ENCODE measurements around the gene EPS15. TPM values are rescaled to one million over a fixed set of nuclear protein-coding genes. Genes with fewer than 3 reads are reported as not detected.
A peak's percentile ranks its signal among the peaks of the same experiment; 100 is the strongest.
"Not testable (repeated sequence)": the region's sequence is repeated elsewhere in the genome, so short reads cannot be mapped to it uniquely, and the experiment has no call there.

The EPS15 gene
- total RNA-seq, 1 experiment from 2014 or later = 116 TPM

GRCh38 chr1:51410568-51411460 lies 108.3 kb downstream of the EPS15 start:
- Histone ChIP-seq H3K79me2 (ENCODE audit: low read length) (peaks cover 36% of the 10 kb centered on the region), H3K27ac (ENCODE audit: low read length) (peak overlapping the region; percentile 13; the same call in 1 of the 2 replicates), H3K9ac (ENCODE audit: low read length) (no peak overlapping the region), H3K27me3 (ENCODE audit: low read length) (no peaks in the 10 kb centered on the region), H3K4me2 (ENCODE audit: low read depth, low read length, poor library complexity, severe bottlenecking) (no peak overlapping the region), H3K9me2 (replicated peaks; ENCODE audit: insufficient read depth, low read length) (no peaks in the 10 kb centered on the region), H3K9me3 (ENCODE audit: low read length) (no peaks in the 10 kb centered on the region), H3K36me3 (ENCODE audit: insufficient read depth, low read length) (peaks cover 33% of the 10 kb centered on the region), H3K4me1 (ENCODE audit: low read length) (peaks cover 4% of the 10 kb centered on the region; the same call in 1 of the 2 replicates), H3K4me3 (ENCODE audit: low read length) (no peak overlapping the region), H4K20me1 (ENCODE audit: insufficient read depth, low read depth, low read length) (no peaks in the 10 kb centered on the region), H2AFZ (ENCODE audit: low read length) (no peak overlapping the region)
- no peak for DNase-seq

GRCh38 chr1:51409755-51410541 lies 109.1 kb downstream of the EPS15 start:
- not testable (repeated sequence) for H3K4me3 ChIP-seq (ENCODE audit: low read length); H3K27me3 ChIP-seq (ENCODE audit: low read length); H3K9me2 ChIP-seq (replicated peaks; ENCODE audit: insufficient read depth, low read length); H3K4me2 ChIP-seq (ENCODE audit: low read depth, low read length, poor library complexity, severe bottlenecking); H3K4me1 ChIP-seq (ENCODE audit: low read length); H3K9ac ChIP-seq (ENCODE audit: low read length); DNase-seq; H4K20me1 ChIP-seq (ENCODE audit: insufficient read depth, low read depth, low read length); H2AFZ ChIP-seq (ENCODE audit: low read length); H3K9me3 ChIP-seq (ENCODE audit: low read length); H3K27ac ChIP-seq (ENCODE audit: low read length)
- H3K79me2 ChIP-seq (ENCODE audit: low read length) = peaks cover 30% of the 10 kb centered on the region
- peaks cover 39% of the 10 kb centered on the region for H3K36me3 ChIP-seq (ENCODE audit: insufficient read depth, low read length)

GRCh38 chr1:51392241-51392640 lies 126.8 kb downstream of the EPS15 start:
- Histone ChIP-seq H3K36me3 (ENCODE audit: insufficient read depth, low read length) (peaks cover 53% of the 10 kb centered on the region), H2AFZ (ENCODE audit: low read length) (no peak overlapping the region), H3K27me3 (ENCODE audit: low read length) (no peaks in the 10 kb centered on the region)

GRCh38 chr1:51390641-51391040 lies 128.4 kb downstream of the EPS15 start:
- H3K9me3 ChIP-seq (ENCODE audit: low read length); H2AFZ ChIP-seq (ENCODE audit: low read length); H3K27me3 ChIP-seq (ENCODE audit: low read length); H3K4me1 ChIP-seq (ENCODE audit: low read length); H4K20me1 ChIP-seq (ENCODE audit: insufficient read depth, low read depth, low read length); H3K4me2 ChIP-seq (ENCODE audit: low read depth, low read length, poor library complexity, severe bottlenecking); H3K9me2 ChIP-seq (replicated peaks; ENCODE audit: insufficient read depth, low read length); H3K27ac ChIP-seq (ENCODE audit: low read length); H3K4me3 ChIP-seq (ENCODE audit: low read length); DNase-seq; H3K9ac ChIP-seq (ENCODE audit: low read length): not testable (repeated sequence)
- Histone ChIP-seq H3K79me2 (ENCODE audit: low read length) (peaks cover 19% of the 10 kb centered on the region), H3K36me3 (ENCODE audit: insufficient read depth, low read length) (peaks cover 48% of the 10 kb centered on the region)

More at GRCh38 chr1:51392241-51392640, 126.8 kb downstream of the EPS15 start:
- no peaks in the 10 kb centered on the region for H3K9me3 ChIP-seq (ENCODE audit: low read length)
- no peaks in the 10 kb centered on the region for H4K20me1 ChIP-seq (ENCODE audit: insufficient read depth, low read depth, low read length)
- H3K4me2 ChIP-seq (ENCODE audit: low read depth, low read length, poor library complexity, severe bottlenecking) = no peak overlapping the region
- H3K79me2 ChIP-seq (ENCODE audit: low read length) = peaks cover 15% of the 10 kb centered on the region
- H3K9me2 ChIP-seq (replicated peaks; ENCODE audit: insufficient read depth, low read length) = no peaks in the 10 kb centered on the region
- H3K4me3 ChIP-seq (ENCODE audit: low read length) = no peak overlapping the region
- no peaks in the 10 kb centered on the region for H3K4me1 ChIP-seq (ENCODE audit: low read length)
- H3K9ac ChIP-seq (ENCODE audit: low read length) = no peak overlapping the region
- DNase-seq = no peak
- no peak overlapping the region for H3K27ac ChIP-seq (ENCODE audit: low read length)

- not testable (repeated sequence) for H3K9me2 ChIP-seq (replicated peaks; ENCODE audit: insufficient read depth, low read length); H2AFZ ChIP-seq (ENCODE audit: low read length); H3K4me2 ChIP-seq (ENCODE audit: low read depth, low read length, poor library complexity, severe bottlenecking); H4K20me1 ChIP-seq (ENCODE audit: insufficient read depth, low read depth, low read length); H3K9ac ChIP-seq (ENCODE audit: low read length); DNase-seq; H3K4me1 ChIP-seq (ENCODE audit: low read length); H3K9me3 ChIP-seq (ENCODE audit: low read length); H3K27ac ChIP-seq (ENCODE audit: low read length); H3K27me3 ChIP-seq (ENCODE audit: low read length); H3K4me3 ChIP-seq (ENCODE audit: low read length)
- Histone ChIP-seq H3K79me2 (ENCODE audit: low read length) (peaks cover 41% of the 10 kb centered on the region), H3K36me3 (ENCODE audit: insufficient read depth, low read length) (peaks cover 37% of the 10 kb centered on the region)
Observed at GRCh38 chr1:51387288-51387687, 131.8 kb downstream of the EPS15 start.

- H3K27ac ChIP-seq (ENCODE audit: low read length); H2AFZ ChIP-seq (ENCODE audit: low read length); H3K4me1 ChIP-seq (ENCODE audit: low read length); H3K9me3 ChIP-seq (ENCODE audit: low read length); H3K27me3 ChIP-seq (ENCODE audit: low read length); H3K4me2 ChIP-seq (ENCODE audit: low read depth, low read length, poor library complexity, severe bottlenecking); DNase-seq; H3K9me2 ChIP-seq (replicated peaks; ENCODE audit: insufficient read depth, low read length); H3K9ac ChIP-seq (ENCODE audit: low read length); H3K4me3 ChIP-seq (ENCODE audit: low read length); H4K20me1 ChIP-seq (ENCODE audit: insufficient read depth, low read depth, low read length): not testable (repeated sequence)
- peaks cover 40% of the 10 kb centered on the region for H3K79me2 ChIP-seq (ENCODE audit: low read length)
- peaks cover 31% of the 10 kb centered on the region for H3K36me3 ChIP-seq (ENCODE audit: insufficient read depth, low read length)
Observed at GRCh38 chr1:51386259-51386658, 132.8 kb downstream of the EPS15 start.

GRCh38 chr1:51385776-51386175 lies 133.3 kb downstream of the EPS15 start:
- H3K27me3 ChIP-seq (ENCODE audit: low read length) = no peaks in the 10 kb centered on the region
- H3K27ac ChIP-seq (ENCODE audit: low read length) = no peak overlapping the region
- H3K4me1 ChIP-seq (ENCODE audit: low read length) = no peaks in the 10 kb centered on the region
- no peak overlapping the region for H3K4me3 ChIP-seq (ENCODE audit: low read length)
- H2AFZ ChIP-seq (ENCODE audit: low read length) = no peak overlapping the region
- H3K79me2 ChIP-seq (ENCODE audit: low read length) = peaks cover 44% of the 10 kb centered on the region
- no peak overlapping the region for H3K4me2 ChIP-seq (ENCODE audit: low read depth, low read length, poor library complexity, severe bottlenecking)
- H3K9ac ChIP-seq (ENCODE audit: low read length) = no peak overlapping the region
- no peaks in the 10 kb centered on the region for H3K9me2 ChIP-seq (replicated peaks; ENCODE audit: insufficient read depth, low read length)
- no peak for DNase-seq
- no peaks in the 10 kb centered on the region for H3K9me3 ChIP-seq (ENCODE audit: low read length)
- H4K20me1 ChIP-seq (ENCODE audit: insufficient read depth, low read depth, low read length) = no peaks in the 10 kb centered on the region
- H3K36me3 ChIP-seq (ENCODE audit: insufficient read depth, low read length) = peaks cover 34% of the 10 kb centered on the region

GRCh38 chr1:51381964-51382363 lies 137.1 kb downstream of the EPS15 start:
- Histone ChIP-seq H3K4me3 (ENCODE audit: low read length) (no peak overlapping the region), H3K9ac (ENCODE audit: low read length) (no peak overlapping the region), H3K27ac (ENCODE audit: low read length) (no peak overlapping the region), H3K4me2 (ENCODE audit: low read depth, low read length, poor library complexity, severe bottlenecking) (no peak overlapping the region), H4K20me1 (ENCODE audit: insufficient read depth, low read depth, low read length) (no peaks in the 10 kb centered on the region), H3K4me1 (ENCODE audit: low read length) (no peaks in the 10 kb centered on the region), H3K9me3 (ENCODE audit: low read length) (no peaks in the 10 kb centered on the region), H2AFZ (ENCODE audit: low read length) (no peak overlapping the region), H3K36me3 (ENCODE audit: insufficient read depth, low read length) (peaks cover 53% of the 10 kb centered on the region), H3K27me3 (ENCODE audit: low read length) (no peaks in the 10 kb centered on the region), H3K9me2 (replicated peaks; ENCODE audit: insufficient read depth, low read length) (no peaks in the 10 kb centered on the region), H3K79me2 (ENCODE audit: low read length) (peaks cover 52% of the 10 kb centered on the region)
- no peak for DNase-seq
